Left colon (tissue), 2 donors: ENCODE data around the gene ATE1. TPM values are rescaled to one million over a fixed set of nuclear protein-coding genes. Genes with fewer than 3 reads are reported as not detected.

Experiments used
- ATAC-seq: fragments of 200-7000 bp; cut with Tn5 transposase; one replicate; pipeline ENCODE4 v1.9.1; 2020; ENCODE audit warnings: mild to moderate bottlenecking, moderate library complexity
- DNase-seq, 2 donors: peaks; one replicate each; pipeline ENCODE4 v3.0.0-alpha.2; 2020
- intact Hi-C, 2 donors: fragments of 100-400 bp; cut with DNase I in 1 of 2; cut with micrococcal nuclease in 1 of 2; formaldehyde crosslinking; loops; one replicate each; pipeline versions ENCODE4 v1.11.2 to v1.14.0; 2022; cut with DNase I, micrococcal nuclease
- total RNA-seq, 2 donors: library from RNA; stranded (reverse); fragmentation: NEBNext Ultra II Directional; extraction: Animal tissue kit (Norgen Biotek cat#: 25700); gene quantifications; one replicate each; pipeline ENCODE4 v1.2.1, GENCODE V29; 2021
- donor health status: DM: no; HTN: no; CAD: no.
- donor health status: DM: yes; HTN: yes; CAD: no.

Gene ATE1
- total RNA-seq, 2 donors from 2014 or later, result 44.8 to 50.7 TPM

DNA sequence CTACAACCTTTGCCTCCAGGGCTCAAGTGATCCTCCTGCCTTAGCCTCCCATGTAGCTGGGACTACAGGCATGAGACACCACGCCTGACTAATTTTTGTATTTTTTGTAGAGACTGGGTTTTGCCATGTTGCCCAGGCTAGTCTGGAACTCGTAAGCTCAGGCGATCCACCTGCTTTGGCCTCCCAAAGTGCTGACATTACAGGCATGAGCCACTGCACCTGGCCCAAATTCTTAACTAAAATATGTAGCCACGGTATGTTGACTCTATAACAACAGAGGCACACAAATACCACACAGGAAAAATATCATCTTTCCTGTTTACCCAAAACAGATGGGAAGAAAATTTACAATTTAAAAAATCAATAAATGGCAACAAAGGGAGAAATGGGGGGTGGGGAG lies 115.8 kb downstream of the ATE1 start:
- ATAC-seq (no peak), DNase-seq (no peak)
- intact Hi-C loops, result no loop called here

- intact Hi-C loops, result no loop called here
- DNase-seq, result no peak
- ATAC-seq, result no peak
Measured at GRCh38 chr10:121811386-121811785, 116.4 kb downstream of the ATE1 start.

DNA sequence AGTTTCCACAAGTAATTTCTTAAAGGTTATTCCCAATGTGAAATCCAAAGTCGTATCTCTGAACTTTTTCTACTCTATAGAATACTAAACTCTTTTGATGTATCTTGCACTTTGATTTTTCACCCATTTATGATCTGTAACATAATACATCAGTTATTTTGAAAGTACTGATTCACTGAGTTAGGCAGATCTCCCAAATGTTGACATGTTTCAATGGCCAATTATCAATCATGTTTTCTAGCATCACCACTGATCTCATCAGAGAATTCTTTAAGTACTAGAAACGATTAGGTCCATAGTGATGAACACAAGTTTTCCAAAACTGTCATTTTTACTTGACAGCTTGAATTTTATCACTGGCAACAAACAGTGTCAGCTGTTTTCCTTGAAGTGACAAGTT lies 119.0 kb downstream of the ATE1 start:
- DNase-seq (no peak), ATAC-seq (no peak)
- intact Hi-C loops, result no loop called here

DNA sequence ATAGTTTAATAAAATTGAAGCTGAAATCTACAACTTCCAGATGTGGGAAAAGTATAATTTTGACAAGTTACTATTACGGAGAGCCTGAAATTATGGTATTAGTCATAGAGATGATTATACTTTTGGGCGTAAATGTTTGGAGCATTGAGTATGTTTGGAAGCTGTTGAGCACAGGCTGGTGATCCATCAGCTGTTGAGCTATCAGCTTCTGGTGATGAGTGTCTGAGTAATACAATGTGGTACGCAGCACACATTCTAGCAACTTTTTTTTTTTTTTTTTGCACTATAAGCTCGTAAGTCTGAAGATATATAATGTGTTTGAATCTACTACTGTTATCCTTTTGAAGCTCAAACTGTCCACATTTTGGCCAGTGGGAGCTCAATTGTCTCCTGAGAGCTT lies 123.4 kb downstream of the ATE1 start:
- intact Hi-C loops, result no loop called here
- DNase-seq (no peak), ATAC-seq (no peak)

DNA sequence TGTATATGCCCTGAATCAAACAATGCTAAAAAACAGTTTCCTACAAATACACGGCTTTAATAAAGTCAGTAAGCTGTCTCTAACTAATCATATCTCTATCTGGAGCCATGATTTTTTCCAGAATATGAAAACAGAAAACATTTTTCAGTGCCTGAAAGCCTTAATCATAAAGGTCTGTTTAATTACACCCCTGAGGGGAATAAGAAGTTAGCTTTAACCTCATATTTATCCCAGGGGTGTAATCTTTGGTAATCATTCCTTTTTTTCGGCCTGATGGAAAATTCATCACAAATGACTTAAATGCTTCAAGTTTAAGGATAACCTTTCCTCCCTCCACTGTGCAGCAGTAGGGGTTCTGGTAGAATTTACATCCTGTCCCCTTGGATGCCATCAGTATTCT lies 124.2 kb downstream of the ATE1 start:
- ATAC-seq, result no peak
- intact Hi-C loops, result no loop called here
- DNase-seq, result no peak

DNA sequence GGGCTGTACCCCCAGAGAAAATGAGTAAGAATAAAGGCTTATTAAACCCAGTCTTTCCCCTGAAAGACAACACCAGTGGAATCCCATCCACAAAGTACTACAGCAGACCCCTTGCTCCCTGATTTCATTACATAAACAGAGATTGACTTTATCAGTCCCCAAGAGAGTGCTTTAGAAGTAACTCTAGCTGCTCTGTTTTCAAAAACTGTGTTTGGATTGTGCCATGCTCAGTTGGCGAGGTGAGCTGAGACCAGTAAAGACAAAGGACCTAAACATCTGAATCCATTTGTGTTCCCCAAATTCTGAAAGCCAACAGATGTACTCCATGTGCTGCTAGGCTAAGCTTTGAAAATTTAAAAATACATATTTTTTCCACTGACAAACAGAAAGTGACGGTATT lies 127.0 kb downstream of the ATE1 start:
- ATAC-seq (no peak), DNase-seq (no peak)
- intact Hi-C loops, result no loop called here

- ATAC-seq (no peak), DNase-seq (no peak)
- intact Hi-C loops, result no loop called here
Measured at GRCh38 chr10:121800146-121800545, 127.7 kb downstream of the ATE1 start.

DNA sequence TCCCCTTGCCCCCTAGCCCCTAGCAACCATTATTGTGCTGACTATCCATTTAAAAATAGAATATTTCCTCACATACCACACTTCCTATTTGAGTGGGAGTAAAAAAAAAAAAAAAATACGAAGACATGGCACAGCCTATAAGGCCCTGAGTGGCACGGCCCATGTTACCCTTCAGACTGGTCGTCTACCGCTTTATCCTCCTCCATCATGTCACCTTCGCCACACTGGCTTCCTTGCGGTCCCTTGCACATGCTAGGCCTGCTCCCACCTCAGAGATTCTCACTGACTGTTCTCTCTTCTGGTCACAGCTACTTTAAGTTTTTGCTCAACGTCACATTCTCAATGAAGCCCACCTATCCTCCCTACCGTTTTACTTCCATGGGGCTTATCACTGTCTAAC lies 130.3 kb downstream of the ATE1 start:
- intact Hi-C loops, result no loop called here
- DNase-seq, result no peak
- no peak for ATAC-seq

- intact Hi-C loops, result no loop called here
- DNase-seq (no peak), ATAC-seq (no peak)
Measured at GRCh38 chr10:121796342-121796741, 131.5 kb downstream of the ATE1 start.

GRCh38 chr10:121792198-121792597 lies 135.6 kb downstream of the ATE1 start:
- DNase-seq (no peak), ATAC-seq (no peak)
- intact Hi-C loops, result no loop called here

DNA sequence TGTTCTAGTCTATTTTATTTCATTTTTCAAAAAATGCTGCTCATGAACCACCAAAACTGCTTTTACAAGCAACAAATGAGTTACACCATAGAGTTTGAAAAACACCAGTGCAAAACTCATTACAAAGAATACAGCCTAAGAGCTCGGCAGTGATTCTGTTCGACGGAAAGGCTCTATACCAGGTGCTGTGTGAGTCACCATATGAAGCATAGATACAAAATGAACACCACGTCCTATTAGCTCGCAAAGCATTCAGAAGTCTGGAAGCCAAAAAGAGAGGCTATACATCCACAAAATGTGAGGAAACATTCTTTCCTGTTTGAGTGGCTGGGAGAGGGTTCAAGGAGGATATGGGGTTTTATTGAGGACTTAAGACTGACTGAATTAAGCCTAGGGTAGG lies 136.1 kb downstream of the ATE1 start:
- no peak for DNase-seq
- ATAC-seq, result no peak
- intact Hi-C loops, result no loop called here

DNA sequence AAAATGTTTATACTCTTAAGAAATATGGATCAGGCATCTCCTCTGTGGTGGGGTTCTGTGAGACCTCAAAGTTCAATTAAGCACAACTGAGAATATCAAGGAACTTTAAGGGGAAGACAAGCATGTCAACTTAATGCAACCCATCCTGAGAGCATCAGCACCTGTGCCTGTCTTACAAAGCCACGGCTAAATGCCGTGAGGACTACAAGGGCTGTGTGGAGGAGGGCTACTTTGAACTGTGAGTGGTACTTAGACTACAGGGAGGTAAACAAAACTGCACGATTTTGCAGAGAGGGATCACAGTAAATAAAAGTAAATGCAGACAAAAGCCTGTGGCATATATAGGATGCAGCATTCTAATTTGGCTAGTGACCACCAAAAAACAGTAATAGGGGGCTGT lies 139.1 kb downstream of the ATE1 start:
- intact Hi-C loops, result no loop called here
- ATAC-seq, result no peak
- no peak for DNase-seq

DNA sequence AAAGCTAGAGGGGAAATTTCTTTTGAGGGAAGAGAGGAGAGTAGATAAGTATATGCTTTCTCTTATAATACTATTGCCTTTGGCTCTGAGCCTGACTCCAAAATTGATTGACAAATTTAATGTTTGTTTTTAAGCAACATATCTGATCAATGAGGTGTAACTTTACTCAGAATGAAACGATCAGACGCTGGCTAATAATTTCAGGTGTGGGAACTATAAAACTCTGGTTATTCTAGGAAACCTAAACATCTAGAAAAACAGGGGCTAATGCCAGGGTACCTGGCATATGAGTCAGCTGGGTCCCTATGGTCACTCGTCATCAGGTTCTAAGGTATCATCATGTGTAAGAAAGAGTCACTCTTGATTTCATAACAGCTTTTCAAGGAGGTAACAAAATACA lies 139.7 kb downstream of the ATE1 start:
- intact Hi-C loops, result no loop called here
- no peak for ATAC-seq
- DNase-seq, result no peak

- intact Hi-C loops, result no loop called here
- DNase-seq (no peak), ATAC-seq (no peak)
Measured at GRCh38 chr10:121787169-121787568, 140.7 kb downstream of the ATE1 start.

DNA sequence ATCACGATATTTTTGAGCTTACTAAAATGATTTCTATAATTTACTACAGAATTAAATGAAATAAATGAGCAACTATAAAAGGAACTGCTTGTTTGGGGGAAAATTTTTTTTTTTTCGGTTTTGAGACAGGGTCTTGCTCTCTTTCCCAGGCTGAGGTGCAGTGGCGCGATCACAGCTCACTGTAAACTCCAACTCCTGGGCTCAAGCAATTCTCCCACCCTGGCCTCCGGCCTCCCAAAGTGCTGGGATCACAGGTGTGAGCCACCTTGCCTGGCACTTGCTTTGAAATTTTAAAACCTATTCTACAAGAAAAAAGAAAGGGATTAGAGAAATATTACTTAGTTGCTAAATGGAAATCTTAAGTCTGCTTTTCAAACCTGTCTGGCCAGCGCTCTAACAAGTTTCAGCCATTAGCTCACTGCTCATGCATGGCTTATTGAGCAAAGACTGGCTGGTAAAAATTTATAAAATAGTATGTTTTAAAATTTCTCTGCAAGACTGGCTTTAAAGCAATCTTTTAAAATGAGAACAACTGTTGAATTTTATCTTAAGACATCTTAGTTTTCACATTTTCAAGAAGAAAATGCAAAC lies 144.0 kb downstream of the ATE1 start:
- intact Hi-C loops, result no loop called here
- no peak for ATAC-seq

DNA sequence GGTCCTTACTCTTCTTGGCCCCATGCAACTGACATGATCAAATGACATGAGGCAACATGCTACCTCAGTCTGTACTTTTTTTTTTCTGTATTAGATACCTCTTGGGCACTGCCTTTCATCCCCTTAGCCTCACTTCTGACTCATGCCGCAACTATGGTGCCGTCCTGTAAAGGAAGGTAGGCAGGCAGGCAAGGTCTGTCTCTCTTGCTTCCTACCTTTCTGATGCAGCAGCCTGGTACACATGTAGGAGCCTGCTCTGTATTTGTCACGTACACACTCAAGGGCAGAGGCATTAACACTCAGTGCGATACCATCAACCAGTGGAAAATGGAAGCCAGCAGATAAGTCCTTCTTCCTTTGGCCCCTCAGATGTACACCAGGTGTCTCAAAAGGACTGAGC lies 146.7 kb downstream of the ATE1 start:
- ATAC-seq, result no peak

More for the DNA sequence above, 144.0 kb downstream of the ATE1 start:
- DNase-seq, result no peak

DNA sequence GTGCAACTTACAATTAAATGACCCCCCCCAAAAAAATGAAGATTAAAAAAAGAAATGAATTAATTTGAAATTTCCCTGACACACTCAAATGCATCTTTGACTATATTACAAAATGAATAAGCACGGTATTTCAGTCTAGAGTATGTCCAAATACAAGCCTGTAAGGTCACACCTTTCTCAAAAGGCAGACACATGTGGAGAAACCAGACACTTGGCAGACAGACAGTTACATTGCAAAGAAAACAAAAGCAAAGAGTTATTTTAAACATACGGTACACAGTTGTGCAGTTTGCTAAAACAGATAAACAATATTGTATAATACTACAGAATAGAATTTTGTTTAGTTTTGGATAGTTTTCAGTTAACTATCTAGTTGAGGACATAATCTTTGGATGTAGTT lies 153.0 kb downstream of the ATE1 start:
- DNase-seq (no peak), ATAC-seq (no peak)
- intact Hi-C loops, result no loop called here

More for the DNA sequence above, 146.7 kb downstream of the ATE1 start:
- intact Hi-C loops, result no loop called here
- no peak for DNase-seq

GRCh38 chr10:121774404-121774803 lies 153.4 kb downstream of the ATE1 start:
- intact Hi-C loops, result no loop called here
- DNase-seq (no peak), ATAC-seq (peak; percentile 61)

DNA sequence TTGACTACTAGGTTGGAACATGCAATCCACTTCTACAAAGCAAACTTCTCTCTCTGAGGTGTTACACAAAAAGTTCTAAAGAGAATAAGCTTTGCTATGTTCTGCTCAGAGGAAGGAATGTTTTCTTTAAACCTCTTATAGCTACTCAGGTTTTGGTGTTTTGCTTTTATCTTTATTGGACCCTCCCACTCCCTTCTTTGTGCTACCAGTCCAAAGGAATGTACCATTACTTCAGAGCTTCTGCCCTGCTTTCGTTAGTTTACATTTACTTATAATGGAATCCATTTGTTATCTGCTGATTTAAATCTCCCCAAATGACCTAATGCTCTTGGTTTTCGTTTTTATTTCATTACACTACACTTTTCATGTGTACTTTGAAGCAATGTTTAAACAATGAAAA lies 154.9 kb downstream of the ATE1 start:
- ATAC-seq (no peak), DNase-seq (no peak)
- intact Hi-C loops, result no loop called here

- DNase-seq (no peak), ATAC-seq (no peak)
- intact Hi-C loops, result no loop called here
Measured at GRCh38 chr10:121772406-121772805, 155.4 kb downstream of the ATE1 start.

DNA sequence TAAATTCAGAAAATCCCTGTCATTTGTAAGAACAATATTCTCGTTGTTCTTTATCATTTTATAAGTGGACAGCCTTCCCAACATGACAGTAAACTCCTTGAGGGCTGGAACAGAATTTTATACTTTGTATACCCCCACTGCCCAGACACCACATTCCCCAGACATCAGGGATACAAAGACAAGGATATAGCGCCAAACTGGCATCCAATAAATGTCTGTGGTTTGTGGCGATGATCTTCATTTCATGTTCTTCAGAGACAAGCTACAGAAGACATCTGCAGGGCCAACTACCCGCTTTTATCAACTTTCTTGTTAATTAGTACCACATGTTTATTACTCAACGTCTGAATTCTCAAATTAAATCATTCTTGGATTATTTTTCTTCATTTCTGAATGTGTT lies 155.9 kb downstream of the ATE1 start:
- intact Hi-C loops, result no loop called here
- DNase-seq, result no peak
- ATAC-seq, result no peak

DNA sequence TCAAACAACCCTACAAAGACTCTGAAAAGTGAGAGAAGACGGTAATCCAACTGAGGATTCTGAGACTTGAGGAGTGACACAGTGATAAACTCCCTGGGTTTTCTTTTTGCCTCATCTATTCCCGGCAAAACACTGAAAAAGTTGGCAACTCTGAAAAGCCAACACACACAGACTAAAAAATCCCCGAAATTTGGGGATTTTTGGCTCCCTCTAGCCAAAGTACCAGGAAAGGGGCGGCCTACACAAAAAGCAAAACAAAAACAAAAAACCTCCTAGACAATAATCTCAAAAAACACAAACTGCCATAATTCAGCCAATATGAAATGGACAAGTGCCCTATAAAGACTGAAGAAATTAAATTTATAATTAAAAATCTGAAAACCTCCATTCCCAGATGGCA lies 161.4 kb downstream of the ATE1 start:
- intact Hi-C loops, result no loop called here

More for the DNA sequence above, 161.4 kb downstream of the ATE1 start:
- DNase-seq (no peak), ATAC-seq (no peak)
